GM12864 (cell line): Measurements from ENCODE around the gene ZNF317.

Source experiments
- DNase-seq: peaks from one replicate; pipeline ENCODE4 v3.0.0-alpha.2; 2011; ENCODE audit warnings: low read depth
- H3K4me3 ChIP-seq: 2 replicates; pipeline ENCODE4 v1.5.1; 2011; ENCODE audit warnings: mild to moderate bottlenecking, low read depth, low read length, control low read depth
- TF ChIP-seq, protein P1 (sequence below): IDR thresholded peaks from 2 replicates; pipeline ENCODE4 v1.5.1; 2011; ENCODE audit warnings: low read depth, mild to moderate bottlenecking, moderate library complexity, low read length, control low read depth, inconsistent platforms; ENCODE audit errors: missing control alignments

The ZNF317 gene

DNA sequence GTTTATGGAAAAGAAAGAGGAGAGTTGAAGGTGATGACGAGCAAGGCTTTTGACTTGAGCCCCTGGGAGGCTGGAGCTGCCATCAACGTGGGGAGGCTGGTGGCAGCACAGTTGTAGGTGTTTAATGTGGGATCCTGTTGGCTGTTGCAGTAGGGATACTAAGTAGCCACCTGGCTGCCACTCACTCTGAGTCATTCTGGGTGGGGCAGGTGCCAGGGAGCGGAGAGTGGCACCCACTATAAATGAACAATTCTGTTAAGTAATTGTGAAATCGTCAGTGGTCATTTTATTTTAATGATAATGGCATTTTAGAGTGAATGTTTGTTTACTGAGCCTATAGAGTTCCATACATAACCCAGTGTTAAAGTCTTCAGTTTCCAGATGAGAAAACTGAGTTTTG, 9.8 kb downstream of the ZNF317 start:
- TF ChIP-seq, protein P1, sequence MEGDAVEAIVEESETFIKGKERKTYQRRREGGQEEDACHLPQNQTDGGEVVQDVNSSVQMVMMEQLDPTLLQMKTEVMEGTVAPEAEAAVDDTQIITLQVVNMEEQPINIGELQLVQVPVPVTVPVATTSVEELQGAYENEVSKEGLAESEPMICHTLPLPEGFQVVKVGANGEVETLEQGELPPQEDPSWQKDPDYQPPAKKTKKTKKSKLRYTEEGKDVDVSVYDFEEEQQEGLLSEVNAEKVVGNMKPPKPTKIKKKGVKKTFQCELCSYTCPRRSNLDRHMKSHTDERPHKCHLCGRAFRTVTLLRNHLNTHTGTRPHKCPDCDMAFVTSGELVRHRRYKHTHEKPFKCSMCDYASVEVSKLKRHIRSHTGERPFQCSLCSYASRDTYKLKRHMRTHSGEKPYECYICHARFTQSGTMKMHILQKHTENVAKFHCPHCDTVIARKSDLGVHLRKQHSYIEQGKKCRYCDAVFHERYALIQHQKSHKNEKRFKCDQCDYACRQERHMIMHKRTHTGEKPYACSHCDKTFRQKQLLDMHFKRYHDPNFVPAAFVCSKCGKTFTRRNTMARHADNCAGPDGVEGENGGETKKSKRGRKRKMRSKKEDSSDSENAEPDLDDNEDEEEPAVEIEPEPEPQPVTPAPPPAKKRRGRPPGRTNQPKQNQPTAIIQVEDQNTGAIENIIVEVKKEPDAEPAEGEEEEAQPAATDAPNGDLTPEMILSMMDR = no peak
- DNase-seq = no peak
- H3K4me3 ChIP-seq = no peak overlapping the region

DNA sequence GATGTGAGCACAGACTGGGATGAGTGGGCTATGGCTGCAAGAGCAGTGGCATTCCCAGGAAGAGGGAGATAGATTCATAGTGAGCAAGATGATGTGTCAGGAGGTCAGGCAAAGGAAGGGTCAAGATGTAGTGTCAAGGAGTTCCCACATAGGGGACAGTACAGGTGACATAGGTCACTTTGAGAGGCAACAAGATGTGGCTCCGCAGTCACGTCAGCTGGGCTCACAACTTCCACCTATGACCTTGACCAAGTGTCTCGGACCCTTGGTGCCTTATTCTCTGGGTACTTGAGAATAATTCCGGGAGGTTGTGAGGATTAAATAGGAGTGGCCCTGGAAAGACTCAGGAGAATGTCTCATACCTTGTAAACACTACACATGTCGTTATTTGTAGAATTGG, 10.5 kb downstream of the ZNF317 start:
- TF ChIP-seq, protein P1 = no peak
- DNase-seq = no peak
- no peak overlapping the region for H3K4me3 ChIP-seq

DNA sequence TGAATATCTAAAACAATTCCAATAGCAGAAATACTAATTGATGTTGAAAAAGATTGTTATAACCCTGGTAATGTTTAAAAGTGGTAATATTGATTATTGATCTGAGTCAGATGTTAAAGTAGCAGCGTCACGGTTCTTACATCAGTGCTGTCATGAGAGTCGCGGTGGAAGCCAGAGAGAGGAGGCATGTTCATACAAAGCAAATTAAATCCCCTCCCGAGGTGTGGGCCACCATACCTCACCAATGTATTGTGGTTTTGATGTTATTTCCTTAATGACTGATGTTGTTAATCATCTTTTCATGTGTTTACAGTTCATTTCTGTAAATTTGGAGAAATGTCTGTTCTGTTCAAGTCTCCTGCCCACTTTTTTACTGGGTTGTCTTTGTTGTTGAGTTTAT, 11.2 kb downstream of the ZNF317 start:
- no peak overlapping the region for H3K4me3 ChIP-seq
- TF ChIP-seq, protein P1 = no peak
- no peak for DNase-seq

DNA sequence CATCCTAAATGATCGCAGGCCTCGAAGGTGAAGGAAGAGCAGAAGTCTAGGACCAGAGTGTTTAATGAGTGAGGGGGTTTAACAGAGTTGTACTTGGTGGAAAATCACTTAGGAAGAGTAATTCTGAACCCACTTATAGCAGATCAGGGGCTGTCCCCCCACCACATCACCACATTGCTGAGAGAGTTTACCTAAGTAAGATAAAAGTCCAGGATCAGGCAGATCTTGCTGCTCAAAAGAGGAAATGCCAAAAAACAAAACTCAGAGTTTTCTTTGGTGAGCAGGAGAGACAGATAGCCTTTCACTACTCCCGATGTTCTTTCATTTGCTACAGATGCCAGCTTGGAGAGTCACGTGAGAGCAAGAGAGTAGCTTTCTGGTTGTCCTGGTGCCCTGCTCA, 15.4 kb downstream of the ZNF317 start:
- TF ChIP-seq, protein P1 = no peak
- H3K4me3 ChIP-seq = no peak overlapping the region
- no peak for DNase-seq

DNA sequence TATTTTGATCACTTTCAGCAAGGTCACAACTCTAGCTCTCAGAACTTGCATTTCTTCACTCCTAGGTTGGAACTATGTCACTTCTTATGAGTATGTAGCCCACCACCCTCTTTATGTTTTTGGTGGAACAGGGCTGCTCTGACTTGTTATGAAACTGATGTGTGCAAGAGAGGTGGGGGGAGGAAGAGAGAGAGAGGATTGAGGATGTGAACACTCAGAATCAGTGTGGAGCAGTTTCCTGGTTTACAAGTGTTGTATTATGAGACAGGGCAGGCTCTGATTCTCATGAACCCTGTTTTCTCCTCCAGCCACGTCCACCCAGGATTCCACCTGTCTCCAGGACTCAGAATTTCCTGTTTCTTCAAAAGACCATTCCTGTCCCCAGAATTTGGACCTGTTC, 16.1 kb downstream of the ZNF317 start:
- no peak overlapping the region for H3K4me3 ChIP-seq
- TF ChIP-seq, protein P1 = no peak
- DNase-seq = no peak

DNA sequence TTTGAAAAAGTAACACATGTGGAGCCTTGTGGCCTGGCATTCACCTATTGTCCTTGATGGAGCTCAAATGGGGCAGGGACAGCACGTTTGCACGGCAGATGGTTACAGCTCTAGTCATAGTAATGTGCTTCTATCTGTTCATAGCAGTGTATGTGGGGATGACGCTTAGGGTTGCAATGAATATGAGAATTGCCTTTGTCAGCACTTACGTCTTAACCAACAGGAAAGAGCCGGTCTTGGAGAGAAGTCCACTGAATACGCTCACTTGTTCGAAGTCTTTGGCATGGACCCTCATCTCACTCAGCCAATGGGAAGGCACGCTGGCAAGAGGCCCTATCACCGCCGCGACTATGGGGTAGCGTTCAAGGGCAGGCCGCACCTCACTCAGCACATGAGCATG, 19.7 kb downstream of the ZNF317 start:
- no peak for DNase-seq
- TF ChIP-seq, protein P1 = no peak
- H3K4me3 ChIP-seq = no peak overlapping the region

DNA sequence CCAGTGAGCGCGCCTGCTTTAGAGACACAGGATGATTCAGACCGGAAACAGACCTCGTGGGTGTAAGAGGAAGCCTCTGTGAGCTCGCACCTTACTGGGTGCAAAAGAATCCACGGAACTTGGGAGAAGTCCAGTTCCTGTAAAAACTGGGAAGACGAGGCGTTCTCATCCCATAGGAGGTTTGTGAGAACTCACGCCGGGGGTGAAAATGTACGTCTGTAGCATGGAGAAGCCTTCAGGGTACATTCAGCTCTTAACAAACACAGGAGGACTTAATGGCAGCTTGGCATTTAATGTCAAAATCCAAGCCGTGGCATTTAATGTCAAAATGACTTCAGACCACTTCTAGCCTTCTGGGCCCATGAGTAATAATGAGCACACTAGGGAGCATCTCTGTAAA, 21.2 kb downstream of the ZNF317 start:
- no peak for DNase-seq
- TF ChIP-seq, protein P1 = no peak
- no peak overlapping the region for H3K4me3 ChIP-seq
